KMS-11 (cell line): ENCODE results near the gene GIPC2.

ENCODE experiments used
- H2AFZ ChIP-seq: fragments of 200-600 bp; sonication (generic); 2 replicates; pipeline ENCODE4 v1.6.1; 2016; ENCODE audit warnings: antibody characterized with exemption, mixed run types, low read depth
- H3K27ac ChIP-seq: fragments of 200-600 bp; sonication (generic); 2 replicates; pipeline ENCODE4 v1.6.1; 2016; ENCODE audit warnings: mild to moderate bottlenecking, mixed run types
- H3K27me3 ChIP-seq: fragments of 200-600 bp; sonication (generic); 2 replicates; pipeline ENCODE4 v1.6.1; 2017; ENCODE audit warnings: mild to moderate bottlenecking, low read depth, mixed run types, moderate library complexity; ENCODE audit not compliant: insufficient read depth
- H3K36me3 ChIP-seq: fragments of 200-600 bp; sonication (generic); 2 replicates; pipeline ENCODE4 v1.6.1; 2017; ENCODE audit warnings: mild to moderate bottlenecking, mixed run types; ENCODE audit not compliant: insufficient read depth
- H3K4me1 ChIP-seq: fragments of 200-600 bp; sonication (generic); 2 replicates; pipeline ENCODE4 v1.6.1; 2016; ENCODE audit warnings: mild to moderate bottlenecking, low read depth, mixed run types; ENCODE audit not compliant: poor library complexity, severe bottlenecking
- H3K4me2 ChIP-seq: fragments of 200-600 bp; sonication (generic); 2 replicates; pipeline ENCODE4 v1.7.0; 2016; ENCODE audit warnings: mild to moderate bottlenecking, mixed run types
- H3K4me3 ChIP-seq: fragments of 200-600 bp; sonication (generic); IDR thresholded peaks from 2 replicates; pipeline ENCODE4 v1.6.1; 2017; ENCODE audit warnings: low read depth, low read length, mixed read lengths; ENCODE audit not compliant: insufficient read depth
- H3K79me2 ChIP-seq: fragments of 200-600 bp; sonication (generic); 2 replicates; pipeline ENCODE4 v1.6.1; 2016; ENCODE audit warnings: low read depth, mixed run types; ENCODE audit not compliant: insufficient read depth
- H3K9ac ChIP-seq: fragments of 200-600 bp; sonication (generic); 2 replicates; pipeline ENCODE4 v1.6.1; 2016; ENCODE audit warnings: mild to moderate bottlenecking, mixed run types
- H4K20me1 ChIP-seq: fragments of 200-600 bp; sonication (generic); 2 replicates; pipeline ENCODE4 v1.6.1; 2016; ENCODE audit warnings: mild to moderate bottlenecking, mixed run types; ENCODE audit not compliant: insufficient read depth
- TF ChIP-seq, protein P1 (sequence below): fragments of 200-600 bp; sonication (generic); conservative IDR thresholded peaks from 2 replicates; pipeline ENCODE4 v1.6.1; 2017; ENCODE audit warnings: low read depth, mild to moderate bottlenecking, antibody characterized with exemption, low read length, moderate library complexity, mixed read lengths

GIPC2 gene

DNA sequence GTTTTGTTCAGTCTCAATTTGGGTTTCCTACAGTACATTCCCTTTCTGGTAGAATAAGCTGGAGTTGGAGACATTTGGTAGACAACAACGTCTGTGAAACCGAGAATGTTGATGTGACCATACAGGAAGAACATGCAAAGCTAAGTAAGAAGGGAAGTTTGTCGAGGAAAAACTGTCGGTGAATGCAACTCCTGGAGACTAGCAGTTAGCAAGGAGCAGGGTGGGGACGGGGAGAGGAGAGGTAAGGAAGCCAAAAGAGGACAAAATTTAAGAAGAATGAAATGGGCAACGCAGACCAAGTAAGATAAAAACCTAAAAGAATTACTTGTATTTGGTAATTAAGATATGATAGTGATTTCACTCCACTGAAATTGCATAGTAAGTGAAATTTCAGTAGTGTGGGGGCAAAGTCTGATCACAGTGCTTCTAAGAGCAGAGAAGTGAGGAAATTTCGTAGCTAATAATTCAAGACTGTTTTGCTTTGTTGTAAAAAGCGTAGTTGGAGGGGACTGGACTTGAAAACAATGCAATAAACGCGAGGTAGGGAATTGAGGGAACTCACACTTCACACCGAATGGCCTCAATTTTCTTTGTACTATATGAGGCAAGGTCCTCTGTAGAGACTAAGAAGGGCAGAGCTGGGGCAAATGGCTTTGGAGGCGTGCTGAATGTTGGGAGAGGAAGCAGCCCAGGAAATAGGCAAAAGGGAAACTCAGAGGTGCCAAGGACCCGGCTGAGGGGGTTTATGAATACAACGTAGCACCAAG lies 787 bp upstream of the GIPC2 start:
- Histone ChIP-seq H3K4me3 (no peak overlapping the region), H3K79me2 (no peaks in the 10 kb centered on the region), H3K36me3 (no peaks in the 10 kb centered on the region), H3K27ac (no peak overlapping the region), H3K9ac (no peak overlapping the region), H4K20me1 (no peaks in the 10 kb centered on the region), H3K4me2 (no peak overlapping the region), H3K4me1 (no peaks in the 10 kb centered on the region), H2AFZ (no peak overlapping the region), H3K27me3 (no peaks in the 10 kb centered on the region)
- TF ChIP-seq, protein P1, sequence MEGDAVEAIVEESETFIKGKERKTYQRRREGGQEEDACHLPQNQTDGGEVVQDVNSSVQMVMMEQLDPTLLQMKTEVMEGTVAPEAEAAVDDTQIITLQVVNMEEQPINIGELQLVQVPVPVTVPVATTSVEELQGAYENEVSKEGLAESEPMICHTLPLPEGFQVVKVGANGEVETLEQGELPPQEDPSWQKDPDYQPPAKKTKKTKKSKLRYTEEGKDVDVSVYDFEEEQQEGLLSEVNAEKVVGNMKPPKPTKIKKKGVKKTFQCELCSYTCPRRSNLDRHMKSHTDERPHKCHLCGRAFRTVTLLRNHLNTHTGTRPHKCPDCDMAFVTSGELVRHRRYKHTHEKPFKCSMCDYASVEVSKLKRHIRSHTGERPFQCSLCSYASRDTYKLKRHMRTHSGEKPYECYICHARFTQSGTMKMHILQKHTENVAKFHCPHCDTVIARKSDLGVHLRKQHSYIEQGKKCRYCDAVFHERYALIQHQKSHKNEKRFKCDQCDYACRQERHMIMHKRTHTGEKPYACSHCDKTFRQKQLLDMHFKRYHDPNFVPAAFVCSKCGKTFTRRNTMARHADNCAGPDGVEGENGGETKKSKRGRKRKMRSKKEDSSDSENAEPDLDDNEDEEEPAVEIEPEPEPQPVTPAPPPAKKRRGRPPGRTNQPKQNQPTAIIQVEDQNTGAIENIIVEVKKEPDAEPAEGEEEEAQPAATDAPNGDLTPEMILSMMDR, result no peak

DNA sequence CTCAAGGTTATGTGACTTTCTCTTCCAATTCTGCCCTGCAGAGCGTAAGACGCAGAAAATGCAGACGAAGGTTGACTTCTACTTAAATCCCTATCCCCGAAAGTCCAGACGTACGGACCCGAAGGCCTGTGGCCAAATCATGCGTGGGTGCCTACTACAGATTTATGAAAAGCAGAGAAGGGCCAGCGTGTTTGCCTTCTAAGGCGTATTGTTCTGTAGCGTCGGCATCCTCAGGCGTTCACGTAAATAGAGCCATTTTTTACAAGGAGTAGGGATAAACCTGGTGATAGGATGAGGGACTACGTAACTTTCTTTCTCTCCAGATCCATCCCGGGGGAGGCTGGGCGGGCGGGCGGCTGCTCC lies 222 bp upstream of the GIPC2 start:
- Histone ChIP-seq H3K79me2 (no peaks in the 10 kb centered on the region), H3K9ac (no peak overlapping the region), H3K4me1 (no peaks in the 10 kb centered on the region), H4K20me1 (no peaks in the 10 kb centered on the region), H2AFZ (no peak overlapping the region), H3K4me2 (no peak overlapping the region), H3K27me3 (no peaks in the 10 kb centered on the region), H3K27ac (no peak overlapping the region), H3K4me3 (no peak overlapping the region), H3K36me3 (no peaks in the 10 kb centered on the region)
- TF ChIP-seq, protein P1, result no peak

DNA sequence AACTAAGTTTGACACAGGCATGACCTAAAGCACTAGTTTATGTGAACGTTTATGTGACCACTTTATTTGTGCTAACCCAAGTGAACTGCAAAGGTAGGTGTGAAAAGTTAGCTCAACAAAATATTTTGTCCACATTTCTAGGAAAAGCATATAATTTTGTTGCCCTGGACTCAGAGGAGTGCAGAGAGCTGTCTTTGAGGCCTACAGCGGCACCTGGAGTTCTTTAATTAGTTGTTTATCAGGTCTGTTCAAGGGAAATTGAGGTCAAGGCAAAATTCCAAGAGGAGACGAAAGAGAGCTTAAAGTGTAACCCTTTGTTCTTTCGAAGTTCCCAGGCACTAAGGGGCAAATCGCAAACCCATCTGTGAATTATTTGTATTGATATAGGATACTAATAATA lies 1.3 kb downstream of the GIPC2 start:
- Histone ChIP-seq H3K79me2 (no peaks in the 10 kb centered on the region), H2AFZ (no peak overlapping the region), H3K9ac (no peak overlapping the region), H3K4me3 (no peak overlapping the region), H3K36me3 (no peaks in the 10 kb centered on the region), H4K20me1 (no peaks in the 10 kb centered on the region), H3K4me2 (no peak overlapping the region), H3K27me3 (no peaks in the 10 kb centered on the region), H3K27ac (no peak overlapping the region), H3K4me1 (no peaks in the 10 kb centered on the region)
- TF ChIP-seq, protein P1, result no peak

DNA sequence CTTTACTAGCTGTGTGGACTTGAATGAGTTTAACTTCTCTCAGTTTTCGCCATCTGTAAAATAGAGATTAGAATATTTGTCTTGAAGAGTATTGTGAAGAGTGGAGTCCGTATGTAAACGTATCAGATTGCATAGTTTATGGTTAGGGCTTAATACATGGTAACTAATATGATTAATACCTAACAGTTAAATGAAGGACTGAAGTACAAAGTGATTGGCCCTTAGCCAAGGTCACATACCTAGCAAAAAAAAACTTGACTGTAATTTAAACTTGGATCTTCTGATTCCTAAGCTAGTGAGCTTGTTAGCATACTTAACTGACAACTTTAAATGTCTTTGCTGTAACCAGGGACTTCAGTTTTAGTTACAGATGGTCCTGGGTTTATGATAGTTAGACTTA lies 1.9 kb downstream of the GIPC2 start:
- Histone ChIP-seq H3K9ac (no peak overlapping the region), H3K4me2 (no peak overlapping the region), H4K20me1 (no peaks in the 10 kb centered on the region), H2AFZ (no peak overlapping the region), H3K36me3 (no peaks in the 10 kb centered on the region), H3K27me3 (no peaks in the 10 kb centered on the region), H3K79me2 (no peaks in the 10 kb centered on the region), H3K27ac (no peak overlapping the region), H3K4me1 (no peaks in the 10 kb centered on the region), H3K4me3 (no peak overlapping the region)
- TF ChIP-seq, protein P1, result no peak
